ENCODE data around the gene GAS2L1.
A peak's percentile ranks its signal among the peaks of the same experiment; 100 is the strongest.
"Not testable (repeated sequence)": the region's sequence is repeated elsewhere in the genome, so short reads cannot be mapped to it uniquely, and the experiment has no call there.

Gene GAS2L1

GRCh38 chr22:29338398-29338797 is 31.9 kb downstream of the GAS2L1 start:
- H3K9me3 Mint-ChIP-seq, result no peaks in the 10 kb centered on the region

GRCh38 chr22:29339381-29340235 is 33.2 kb downstream of the GAS2L1 start:
- no peak overlapping the region for H3K4me3 Mint-ChIP-seq
- no peak for ATAC-seq
- no peaks in the 10 kb centered on the region for H3K27me3 Mint-ChIP-seq
- no peaks in the 10 kb centered on the region for H3K9me3 Mint-ChIP-seq
- peak overlapping the region in 1 of 2 donors; percentile 55 for H3K27ac Mint-ChIP-seq
- no peaks in the 10 kb centered on the region for H3K4me1 Mint-ChIP-seq
- no peak for DNase-seq

More at GRCh38 chr22:29338398-29338797, 31.9 kb downstream of the GAS2L1 start:
- Mint-ChIP-seq H3K27ac (no peak overlapping the region), H3K27me3 (no peaks in the 10 kb centered on the region), H3K4me1 (no peaks in the 10 kb centered on the region), H3K4me3 (no peak overlapping the region)
- ATAC-seq (no peak), DNase-seq (no peak)

GRCh38 chr22:29340566-29340965 is 34.1 kb downstream of the GAS2L1 start:
- DNase-seq, result no peak
- Mint-ChIP-seq H3K27me3 (no peaks in the 10 kb centered on the region), H3K4me1 (no peaks in the 10 kb centered on the region), H3K27ac (peak overlapping the region in 1 of 2 donors; percentile 74), H3K9me3 (no peaks in the 10 kb centered on the region), H3K4me3 (no peak overlapping the region)
- no peak for ATAC-seq

GRCh38 chr22:29341056-29341848 is 34.8 kb downstream of the GAS2L1 start:
- no peak for ATAC-seq
- Mint-ChIP-seq H3K9me3 (no peaks in the 10 kb centered on the region), H3K27me3 (no peaks in the 10 kb centered on the region), H3K4me1 (no peaks in the 10 kb centered on the region), H3K27ac (no peak overlapping the region), H3K4me3 (no peak overlapping the region)
- no peak for DNase-seq

GRCh38 chr22:29341849-29342127 is 35.3 kb downstream of the GAS2L1 start:
- ATAC-seq, result no peak
- no peak for DNase-seq
- Mint-ChIP-seq H3K4me3 (no peak overlapping the region), H3K4me1 (no peaks in the 10 kb centered on the region), H3K9me3 (no peaks in the 10 kb centered on the region), H3K27me3 (no peaks in the 10 kb centered on the region), H3K27ac (no peak overlapping the region)

GRCh38 chr22:29342177-29342576 is 35.7 kb downstream of the GAS2L1 start:
- Mint-ChIP-seq H3K27ac (peak overlapping the region in 1 of 2 donors; percentile 87), H3K4me3 (no peak overlapping the region), H3K27me3 (no peaks in the 10 kb centered on the region), H3K4me1 (no peaks in the 10 kb centered on the region), H3K9me3 (no peaks in the 10 kb centered on the region)
- ATAC-seq (no peak), DNase-seq (no peak)

GRCh38 chr22:29342577-29343312 is 36.3 kb downstream of the GAS2L1 start:
- ATAC-seq (no peak), DNase-seq (no peak)
- Mint-ChIP-seq H3K27me3 (no peaks in the 10 kb centered on the region), H3K27ac (peak overlapping the region in 1 of 2 donors; percentile 92), H3K9me3 (no peaks in the 10 kb centered on the region), H3K4me1 (no peaks in the 10 kb centered on the region), H3K4me3 (no peak overlapping the region)

GRCh38 chr22:29343313-29343805 is 36.9 kb downstream of the GAS2L1 start:
- no peak overlapping the region for H3K4me3 Mint-ChIP-seq
- no peaks in the 10 kb centered on the region for H3K9me3 Mint-ChIP-seq
- no peaks in the 10 kb centered on the region for H3K4me1 Mint-ChIP-seq
- ATAC-seq, result no peak
- H3K27me3 Mint-ChIP-seq, result no peaks in the 10 kb centered on the region
- no peak for DNase-seq
- no peak overlapping the region for H3K27ac Mint-ChIP-seq

GRCh38 chr22:29344137-29344536 is 37.7 kb downstream of the GAS2L1 start:
- H3K27me3 Mint-ChIP-seq, result no peaks in the 10 kb centered on the region
- no peak overlapping the region for H3K27ac Mint-ChIP-seq
- ATAC-seq (no peak), DNase-seq (no peak)
- no peaks in the 10 kb centered on the region for H3K9me3 Mint-ChIP-seq
- no peak overlapping the region for H3K4me3 Mint-ChIP-seq
- no peaks in the 10 kb centered on the region for H3K4me1 Mint-ChIP-seq

- DNase-seq, H3K4me3 Mint-ChIP-seq, ATAC-seq, H3K27me3 Mint-ChIP-seq, H3K4me1 Mint-ChIP-seq, H3K9me3 Mint-ChIP-seq: not testable (repeated sequence)
- H3K27ac Mint-ChIP-seq, result peak overlapping the region in 1 of 2 donors; percentile 78
Observed at GRCh38 chr22:29344889-29345288, 38.4 kb downstream of the GAS2L1 start.

GRCh38 chr22:29345932-29346331 is 39.5 kb downstream of the GAS2L1 start:
- Mint-ChIP-seq H3K27me3 (no peaks in the 10 kb centered on the region), H3K27ac (peak overlapping the region in 1 of 2 donors; percentile 93), H3K4me1 (no peaks in the 10 kb centered on the region), H3K9me3 (no peaks in the 10 kb centered on the region), H3K4me3 (no peak overlapping the region)
- no peak for ATAC-seq
- no peak for DNase-seq

GRCh38 chr22:29346659-29347058 is 40.2 kb downstream of the GAS2L1 start:
- DNase-seq (no peak), ATAC-seq (no peak)
- Mint-ChIP-seq H3K4me1 (no peaks in the 10 kb centered on the region), H3K4me3 (no peak overlapping the region), H3K9me3 (no peaks in the 10 kb centered on the region), H3K27me3 (no peaks in the 10 kb centered on the region), H3K27ac (no peak overlapping the region)

GRCh38 chr22:29348041-29348440 is 41.6 kb downstream of the GAS2L1 start:
- Mint-ChIP-seq H3K27ac (no peak overlapping the region), H3K9me3 (no peaks in the 10 kb centered on the region), H3K27me3 (no peaks in the 10 kb centered on the region), H3K4me1 (no peaks in the 10 kb centered on the region), H3K4me3 (no peak overlapping the region)
- DNase-seq, result no peak
- no peak for ATAC-seq

- no peaks in the 10 kb centered on the region for H3K9me3 Mint-ChIP-seq
Observed at GRCh38 chr22:29348956-29349355, 42.5 kb downstream of the GAS2L1 start.

GRCh38 chr22:29351042-29351441 is 44.6 kb downstream of the GAS2L1 start:
- Mint-ChIP-seq H3K4me3 (no peak overlapping the region), H3K9me3 (no peaks in the 10 kb centered on the region), H3K4me1 (no peaks in the 10 kb centered on the region), H3K27me3 (no peaks in the 10 kb centered on the region), H3K27ac (peak overlapping the region in 1 of 2 donors; percentile 61)
- ATAC-seq (no peak), DNase-seq (no peak)

More at GRCh38 chr22:29348956-29349355, 42.5 kb downstream of the GAS2L1 start:
- no peaks in the 10 kb centered on the region for H3K4me1 Mint-ChIP-seq
- ATAC-seq, result no peak
- H3K4me3 Mint-ChIP-seq, result no peak overlapping the region
- peak overlapping the region in 1 of 2 donors; percentile 48 for H3K27ac Mint-ChIP-seq
- H3K27me3 Mint-ChIP-seq, result no peaks in the 10 kb centered on the region
- no peak for DNase-seq

Measured in stimulated activated naive CD8-positive, alpha-beta T cell treated with anti-CD3 and anti-CD28 coated beads, Interleukin-15, amount 100 ng/mL, for 72 hours (primary cell).